NCI-H82 treated with DMSO at 0.1 percent for 48 hours (cell line): ENCODE results near the gene PRPS1.
A peak's percentile ranks its signal among the peaks of the same experiment; 100 is the strongest.
"Not testable (repeated sequence)": the region's sequence is repeated elsewhere in the genome, so short reads cannot be mapped to it uniquely, and the experiment has no call there.

Source experiments
- DNase-seq: peaks from one replicate; lab custom pipeline; 2025; ENCODE audit not compliant: unreplicated experiment; lab: John Stamatoyannopoulos, UW

Gene PRPS1

DNA sequence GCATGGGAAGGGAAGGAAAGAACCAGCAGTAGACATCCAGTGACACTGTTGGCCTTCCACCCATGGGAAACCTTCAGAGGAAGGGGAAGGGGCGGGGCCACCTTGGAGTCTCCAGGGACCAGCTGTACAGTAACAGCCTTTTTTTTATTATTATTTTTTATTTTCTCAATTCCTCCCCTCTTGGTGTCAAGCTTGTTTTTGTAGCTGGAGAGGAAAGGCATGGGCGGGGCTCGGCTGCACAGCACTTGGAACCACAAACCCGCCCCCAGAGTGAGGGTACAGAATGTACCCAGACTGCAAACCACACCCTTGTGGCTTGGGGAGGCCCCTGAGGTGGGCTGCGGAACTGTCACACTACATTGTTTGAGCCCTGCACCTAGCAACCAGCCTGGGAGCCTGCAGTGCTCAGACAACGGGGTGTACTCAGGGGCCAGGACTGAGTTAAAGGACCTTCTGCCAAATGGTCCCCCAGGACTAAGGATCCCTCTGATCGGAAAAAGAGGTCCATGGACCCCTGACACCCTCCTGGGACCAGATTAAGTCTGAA lies 45.7 kb downstream of the PRPS1 start:
- no peak for DNase-seq

DNA sequence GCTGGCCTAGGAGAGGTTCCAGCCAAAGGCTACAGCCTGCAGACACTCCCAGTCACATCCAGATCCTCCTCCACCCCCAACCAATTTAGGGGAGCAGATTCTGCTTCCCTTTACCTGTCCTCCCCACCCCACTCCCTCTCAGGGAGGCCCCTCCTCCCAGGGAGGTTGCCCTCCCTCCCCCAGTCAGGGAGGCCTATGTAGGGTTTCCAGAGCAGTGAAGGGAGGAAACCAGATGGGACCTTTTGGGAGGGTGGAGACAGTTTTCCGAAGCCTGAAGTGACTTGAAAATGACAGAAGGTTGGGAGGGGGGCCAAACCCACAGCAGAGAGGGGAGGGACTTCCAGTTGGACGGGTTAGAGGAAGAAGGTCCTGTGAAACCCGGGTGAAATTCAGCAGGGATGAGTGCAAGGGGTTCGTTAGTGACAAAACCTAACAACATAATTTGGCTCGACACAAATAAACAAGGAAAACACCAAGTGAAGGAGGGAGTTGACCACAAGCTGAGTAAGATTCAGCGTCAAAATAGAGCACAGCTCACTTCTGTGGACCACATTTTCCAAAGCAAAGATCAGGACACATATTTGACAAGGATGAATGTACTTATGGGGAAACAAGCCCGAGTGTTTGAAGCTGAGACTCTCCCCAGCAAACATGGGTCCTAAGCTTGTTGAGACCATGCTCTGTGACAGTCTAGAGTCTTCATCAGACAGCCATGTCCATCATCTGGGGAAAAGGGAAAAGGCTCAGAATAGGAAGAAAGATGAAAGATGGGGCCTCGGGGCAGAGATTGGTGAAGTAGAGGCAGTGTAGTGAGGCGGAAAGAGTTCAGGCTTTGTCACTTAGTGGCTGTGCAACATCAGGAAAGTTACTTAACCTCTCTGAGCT lies 46.4 kb downstream of the PRPS1 start:
- peak; percentile 67 for DNase-seq

DNA sequence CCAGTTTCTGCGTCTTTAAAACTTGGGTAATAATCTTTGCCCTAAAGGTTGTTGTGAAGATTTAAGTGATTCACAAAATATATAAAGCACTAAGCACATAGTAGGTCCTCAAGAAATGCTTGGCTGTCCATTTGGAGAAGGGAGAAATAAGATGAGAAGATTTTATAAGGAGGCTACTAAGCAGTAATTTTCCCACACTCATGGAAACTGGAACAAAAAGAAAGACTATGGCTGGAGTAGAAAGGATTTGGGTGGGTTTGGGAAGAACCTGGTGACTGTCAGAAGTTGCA lies 47.0 kb downstream of the PRPS1 start:
- no peak for DNase-seq

DNA sequence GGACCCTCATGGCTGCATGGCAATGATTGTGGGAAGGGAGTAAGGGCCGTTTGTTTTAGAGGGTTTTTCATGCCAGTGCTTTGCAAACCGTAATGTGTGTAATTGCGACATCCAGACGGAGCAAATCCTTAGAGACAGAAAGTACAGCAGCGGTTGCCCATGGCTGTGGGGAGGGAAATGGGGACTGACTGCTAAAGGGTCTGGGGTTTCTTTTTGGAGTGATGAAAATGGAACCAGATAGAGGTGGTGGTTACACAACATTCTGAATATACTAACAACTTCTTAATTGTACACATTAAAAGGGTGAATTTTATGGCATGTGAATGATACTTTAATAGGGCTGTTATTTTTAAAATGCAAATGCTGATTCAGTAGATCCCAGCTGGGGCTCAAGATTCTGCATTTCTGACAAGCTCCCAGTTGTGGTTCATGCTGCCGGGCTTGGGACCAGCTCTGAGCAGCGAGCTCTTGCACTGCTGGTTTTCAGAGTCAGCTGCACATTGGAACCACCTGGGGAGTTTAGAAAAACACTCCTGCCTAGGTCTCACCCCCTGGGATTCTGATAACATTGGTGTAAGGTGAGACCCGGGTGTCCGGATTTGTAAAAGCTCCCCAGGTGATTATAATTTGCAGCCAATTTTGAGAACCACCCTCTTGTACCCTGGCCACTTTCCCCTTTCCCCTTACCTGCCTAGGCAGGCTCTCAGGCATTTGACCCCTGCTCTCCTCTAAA lies 47.7 kb downstream of the PRPS1 start:
- DNase-seq, result no peak

DNA sequence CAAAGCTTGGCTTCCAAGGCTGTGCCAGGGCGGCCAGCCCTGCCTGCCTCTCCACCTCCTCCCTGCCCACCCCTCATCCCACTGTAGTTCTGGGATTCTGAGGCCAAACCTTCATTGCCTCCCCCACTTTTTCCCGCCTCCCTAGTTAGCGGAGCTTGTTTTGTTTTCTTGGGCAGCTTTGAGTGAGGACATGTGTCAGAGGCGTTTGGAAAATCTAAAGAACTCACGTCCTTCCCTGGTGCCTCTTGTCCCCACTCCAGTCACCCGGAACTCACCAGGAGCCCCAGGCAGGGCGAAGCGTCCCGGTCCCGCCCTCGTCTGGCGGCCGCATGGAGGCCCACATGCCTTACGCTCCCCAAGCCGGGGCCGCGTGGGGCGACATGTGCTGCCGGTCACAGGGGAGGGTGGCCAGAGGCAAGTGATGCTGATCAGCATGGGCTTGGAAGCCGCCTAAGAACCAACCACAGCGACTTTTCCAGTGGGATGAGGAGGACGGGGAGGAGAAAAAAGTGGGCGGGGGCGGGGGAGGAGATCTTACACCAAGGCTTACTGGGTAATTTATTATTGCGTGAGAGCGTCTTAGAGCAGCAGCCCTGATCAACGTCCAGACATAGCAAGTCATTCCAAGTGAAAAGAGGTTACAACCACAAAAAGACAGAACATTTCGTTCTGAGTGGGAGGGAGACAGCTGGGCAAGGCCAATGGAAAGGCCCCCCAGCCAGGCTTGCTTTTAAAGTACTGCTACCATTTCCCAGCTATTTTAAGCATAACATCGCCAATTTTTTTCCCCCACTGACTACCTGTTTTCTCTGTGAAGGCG lies 48.5 kb downstream of the PRPS1 start:
- DNase-seq, result peak; percentile 77

DNA sequence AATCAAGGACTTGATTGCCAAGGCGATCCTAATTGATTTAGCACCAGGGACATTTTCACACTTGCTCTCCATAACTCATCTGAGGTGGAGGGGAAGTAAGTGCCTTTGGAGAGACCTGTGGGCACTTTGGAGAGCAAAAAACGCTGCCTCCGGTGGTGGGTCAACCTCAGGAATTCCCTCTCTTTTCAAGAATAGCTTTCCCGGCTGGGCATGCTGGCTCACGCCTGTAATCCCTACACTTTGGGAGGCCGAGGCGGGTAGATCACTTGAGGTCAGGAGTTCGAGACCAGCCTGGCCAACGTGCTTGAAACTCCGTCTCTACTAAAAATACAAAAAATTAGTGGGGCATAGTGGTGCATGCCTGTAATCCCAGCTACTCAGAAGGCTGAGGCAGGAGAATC lies 49.2 kb downstream of the PRPS1 start:
- DNase-seq, result no peak

DNA sequence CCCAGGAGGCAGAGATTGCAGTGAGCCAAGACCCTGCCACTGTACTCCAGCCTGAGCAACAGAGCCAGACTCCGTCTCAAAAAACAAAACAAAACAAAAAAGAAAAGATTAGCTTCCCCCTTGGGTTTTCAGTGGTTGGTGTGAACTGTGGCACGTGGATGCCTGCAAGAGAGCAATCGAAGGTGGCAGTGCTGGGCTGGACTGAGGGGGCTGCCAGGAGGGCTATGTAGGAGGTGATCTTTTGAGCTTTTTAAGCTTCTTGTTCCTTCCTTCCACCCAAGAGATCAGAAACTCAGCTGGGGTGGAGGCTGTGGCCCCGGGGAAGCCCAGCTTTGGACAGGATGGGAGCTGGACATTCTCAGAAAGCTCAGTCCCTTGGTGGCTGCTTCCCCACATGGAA lies 49.6 kb downstream of the PRPS1 start:
- DNase-seq, result no peak

DNA sequence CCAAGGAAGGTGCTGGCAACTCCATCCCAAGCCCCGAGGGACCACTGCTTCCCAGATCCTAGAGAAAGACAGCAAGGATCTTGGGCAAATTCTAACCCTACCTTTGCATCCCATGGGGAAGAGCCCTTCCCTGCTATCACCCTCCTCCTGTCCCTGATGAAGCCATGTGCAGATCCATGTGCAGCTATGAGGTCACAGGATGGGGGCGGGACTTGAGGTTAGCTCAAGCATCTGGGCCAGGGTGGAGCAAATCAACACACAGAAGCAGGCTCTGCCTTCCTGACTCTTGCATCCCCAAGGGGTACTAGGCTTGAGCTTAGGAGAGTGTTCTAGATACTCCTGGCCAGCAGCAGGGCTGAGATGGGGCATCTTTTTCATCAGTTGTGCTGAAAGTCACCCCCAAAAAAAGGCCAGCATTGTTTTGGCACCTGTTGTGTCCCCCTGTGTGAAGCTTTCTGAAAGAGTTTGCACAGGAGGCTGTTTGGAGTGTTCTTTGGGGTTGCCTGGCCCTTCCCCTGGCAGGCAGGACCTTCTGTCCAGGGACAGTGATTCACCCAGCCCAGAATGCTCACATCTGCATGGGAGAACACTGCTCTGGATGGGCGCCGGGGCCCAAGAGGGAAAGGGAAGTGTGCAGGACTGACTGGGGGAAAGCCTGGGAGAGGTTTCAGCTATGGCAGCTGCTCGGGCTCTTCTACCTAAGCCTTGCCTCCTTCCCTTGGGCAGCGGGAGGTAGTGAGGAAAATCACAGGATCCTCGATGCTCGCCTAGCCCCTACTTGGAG lies 50.8 kb downstream of the PRPS1 start:
- DNase-seq, result no peak

DNA sequence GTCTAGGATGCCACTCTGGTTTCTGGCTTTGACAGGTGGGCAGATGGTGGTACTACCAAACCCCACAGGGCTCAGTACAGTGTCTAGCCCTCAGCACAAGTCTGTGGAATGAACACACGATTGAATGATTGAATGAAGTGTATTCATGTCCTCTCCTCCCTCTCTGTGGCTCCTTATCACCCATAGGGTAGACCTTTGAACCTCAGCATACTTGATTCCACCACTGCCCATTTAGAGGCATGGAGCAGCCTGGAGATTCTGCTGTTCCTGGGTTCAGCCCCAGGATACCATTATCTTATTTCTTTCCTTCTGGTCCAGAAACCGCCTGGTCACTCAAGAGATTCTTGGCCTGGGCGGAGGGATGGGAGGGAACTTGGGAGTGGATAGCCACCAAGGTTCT lies 53.9 kb downstream of the PRPS1 start:
- no peak for DNase-seq

DNA sequence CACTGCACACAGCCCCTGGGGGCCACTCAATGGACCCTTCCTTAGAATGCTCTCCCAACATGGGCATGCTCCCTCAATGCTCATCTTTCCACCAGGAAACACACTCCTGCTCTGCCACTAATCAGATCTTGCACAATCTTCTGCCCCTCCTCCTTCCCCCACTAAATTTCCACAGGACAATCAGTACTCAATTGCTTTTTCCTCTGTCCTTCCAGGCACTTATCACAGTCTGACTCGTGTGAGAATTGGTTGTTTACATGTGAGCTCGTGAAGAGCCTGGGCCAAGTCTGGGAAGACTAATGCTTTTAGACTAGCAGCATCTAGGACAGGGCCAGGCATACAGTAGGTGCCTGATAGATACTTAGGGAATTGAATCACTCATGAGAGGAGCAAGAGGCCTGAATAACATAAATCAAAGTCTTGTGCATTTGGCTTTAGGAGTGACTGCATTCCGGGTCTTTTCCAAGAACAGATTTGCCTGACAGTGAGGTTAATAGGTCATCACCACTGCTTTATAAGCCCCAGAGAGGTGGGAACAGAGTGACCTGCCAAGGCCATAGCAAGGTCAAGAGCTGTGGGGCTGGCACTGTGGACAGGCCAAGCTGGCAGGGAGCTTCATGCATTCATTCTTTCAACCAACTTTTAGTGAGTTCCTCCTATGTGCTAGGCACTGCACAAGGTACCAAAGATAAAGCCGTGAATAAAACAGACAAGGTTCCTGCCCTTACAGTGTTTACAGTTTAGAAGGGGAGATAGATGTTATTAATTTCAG lies 55.0 kb downstream of the PRPS1 start:
- DNase-seq, result no peak

DNA sequence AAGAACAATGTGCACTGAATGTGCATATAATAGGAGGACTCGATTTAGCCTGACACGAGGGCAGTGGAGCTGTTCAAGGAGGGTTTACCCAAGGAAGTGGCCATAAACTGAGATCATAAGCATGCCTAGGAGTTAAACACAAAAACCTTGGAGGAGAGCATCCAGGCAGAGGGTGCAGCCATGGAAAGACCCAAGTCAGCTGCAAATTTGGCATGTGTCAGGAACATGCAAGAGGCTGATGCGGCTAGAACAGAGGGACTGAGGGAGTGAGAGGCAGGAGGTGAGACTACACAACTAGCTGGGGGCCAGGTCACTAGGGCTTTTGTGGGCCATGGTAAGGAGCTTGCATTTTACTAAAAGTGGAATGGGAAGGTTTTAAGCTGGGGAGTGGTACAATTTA lies 55.6 kb downstream of the PRPS1 start:
- DNase-seq, result no peak

DNA sequence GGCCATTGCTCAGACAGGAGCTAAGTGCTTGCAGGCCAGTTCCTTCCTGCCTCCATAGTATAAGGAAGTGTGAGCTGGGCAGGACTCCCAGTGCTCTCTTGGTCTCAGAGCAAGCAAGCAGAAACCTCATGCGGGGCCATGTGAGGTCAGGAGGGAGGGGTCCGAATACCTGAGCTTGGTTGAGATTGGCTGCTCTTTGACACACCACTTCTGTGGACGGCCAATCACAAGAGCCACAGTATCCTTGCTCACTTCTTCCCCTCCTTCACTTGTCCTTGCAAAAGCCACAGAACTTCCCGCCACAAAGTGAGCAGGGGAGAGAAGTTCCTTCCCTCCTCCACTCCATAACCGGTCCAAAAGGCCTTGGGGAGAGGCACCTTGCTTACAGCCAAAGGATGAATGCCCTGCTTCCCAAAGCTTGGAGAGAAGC lies 56.7 kb downstream of the PRPS1 start:
- DNase-seq, result no peak

DNA sequence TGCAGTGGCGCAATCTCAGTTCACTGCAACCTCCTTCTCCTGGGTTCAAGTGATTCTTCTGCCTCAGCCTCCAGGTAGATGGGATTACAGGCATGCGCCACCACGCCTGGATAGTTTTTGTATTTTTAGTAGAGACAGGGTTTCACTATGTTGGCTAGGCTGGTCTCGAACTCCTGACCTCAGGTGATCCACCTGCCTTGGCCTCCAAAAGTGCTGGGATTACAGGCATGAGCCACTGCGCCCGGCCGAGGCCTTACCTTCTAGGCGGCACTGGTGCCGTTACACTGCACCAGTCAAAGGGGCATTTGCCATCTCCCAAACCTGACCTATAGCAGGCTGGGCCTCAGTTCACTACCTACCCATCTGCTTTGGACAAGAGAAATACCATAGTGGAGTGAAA lies 57.3 kb downstream of the PRPS1 start:
- not testable (repeated sequence) for DNase-seq

DNA sequence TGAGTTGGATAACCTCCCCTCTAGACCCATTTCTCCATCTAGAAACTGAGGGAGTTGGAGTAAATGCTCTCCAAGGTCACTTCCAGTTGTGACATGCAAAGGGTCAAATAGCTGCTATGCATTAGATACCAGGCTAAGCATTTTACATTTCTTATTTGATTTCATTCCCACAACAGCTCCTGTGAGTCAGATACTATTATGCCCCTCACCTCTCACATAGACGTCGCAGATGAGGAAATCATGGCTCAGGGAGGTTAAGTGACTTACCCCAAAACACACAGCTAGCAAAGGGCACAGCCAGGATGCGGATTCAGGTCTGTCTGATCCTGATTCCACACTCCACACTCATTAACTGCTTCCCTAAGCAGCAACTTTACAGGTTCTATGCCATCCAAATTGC lies 57.7 kb downstream of the PRPS1 start:
- no peak for DNase-seq

DNA sequence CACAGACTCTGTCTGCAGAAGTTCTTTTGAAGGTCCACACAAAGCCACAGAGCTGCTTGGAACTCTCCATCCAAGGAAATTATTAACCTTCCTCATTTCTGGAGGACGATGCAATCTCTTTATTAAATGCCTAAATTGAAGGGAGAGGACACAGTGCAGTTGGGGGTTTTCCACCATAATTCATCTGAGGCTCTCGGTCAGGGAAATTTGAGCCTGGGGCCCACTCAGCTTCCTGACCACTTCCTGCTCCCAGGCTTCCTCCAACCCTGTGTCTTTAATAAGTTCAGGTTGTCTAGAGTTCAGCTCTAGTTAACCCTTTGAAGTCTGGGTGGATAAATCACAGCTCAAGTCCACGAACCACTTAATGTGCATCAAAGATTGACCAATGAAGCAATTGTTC lies 58.5 kb downstream of the PRPS1 start:
- no peak for DNase-seq

DNA sequence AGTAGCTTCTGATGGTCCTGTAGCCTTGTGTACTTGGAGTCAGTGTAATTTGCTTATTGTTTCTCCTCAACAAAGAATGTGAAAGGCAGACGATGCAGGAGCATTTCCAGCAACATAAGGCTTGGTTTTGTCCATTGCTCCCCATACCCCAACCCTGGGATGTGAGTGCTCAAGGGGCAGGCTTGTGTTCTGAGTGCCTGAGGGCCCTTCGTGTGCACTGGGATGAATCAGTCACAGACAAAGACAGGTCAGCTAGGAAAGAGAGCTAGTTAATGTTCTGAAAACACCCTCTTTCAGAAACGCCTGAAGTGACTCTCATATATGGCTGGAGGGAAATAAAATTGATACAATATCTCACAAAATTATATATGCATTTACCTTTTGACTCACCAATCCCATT lies 59.1 kb downstream of the PRPS1 start:
- DNase-seq, result no peak

DNA sequence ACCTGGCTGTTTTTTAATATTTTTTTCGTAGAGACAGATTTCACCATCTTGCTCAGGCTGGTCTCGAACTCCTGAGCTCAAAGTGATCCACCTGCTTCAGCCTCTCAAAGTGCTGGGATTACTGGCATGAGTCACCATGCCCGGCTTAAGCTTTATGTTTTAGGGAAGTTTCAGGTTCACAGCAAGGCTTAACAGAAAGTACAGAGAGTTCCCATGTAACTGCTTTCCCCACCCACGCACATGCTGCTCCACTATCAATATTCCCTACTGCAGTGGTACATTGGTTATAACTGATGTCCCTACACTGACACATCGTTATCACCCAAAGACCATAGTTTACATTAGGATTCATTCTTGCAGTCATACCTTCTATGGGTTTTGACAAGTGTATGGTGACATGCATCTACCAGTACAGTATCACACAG lies 62.7 kb downstream of the PRPS1 start:
- no peak for DNase-seq

DNA sequence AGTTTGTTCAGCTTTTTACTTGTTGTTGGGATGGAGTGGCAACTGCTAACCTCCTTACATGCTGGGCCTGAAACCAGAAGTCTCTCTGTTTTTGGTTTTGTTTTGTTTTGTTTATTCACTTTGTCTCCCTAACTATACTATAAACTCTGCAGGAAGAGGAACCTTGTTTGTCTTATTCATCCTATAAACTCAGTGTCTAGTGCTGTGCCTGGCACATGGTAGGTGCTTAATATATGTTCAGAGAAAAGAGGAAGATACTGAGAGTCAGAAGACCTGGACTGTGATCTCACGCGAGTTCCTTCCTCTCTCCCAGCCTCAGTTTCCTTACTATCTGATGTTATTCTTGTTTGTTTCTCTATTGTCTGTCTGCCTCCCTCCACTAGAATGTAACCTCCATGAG lies 71.3 kb downstream of the PRPS1 start:
- DNase-seq, result no peak

DNA sequence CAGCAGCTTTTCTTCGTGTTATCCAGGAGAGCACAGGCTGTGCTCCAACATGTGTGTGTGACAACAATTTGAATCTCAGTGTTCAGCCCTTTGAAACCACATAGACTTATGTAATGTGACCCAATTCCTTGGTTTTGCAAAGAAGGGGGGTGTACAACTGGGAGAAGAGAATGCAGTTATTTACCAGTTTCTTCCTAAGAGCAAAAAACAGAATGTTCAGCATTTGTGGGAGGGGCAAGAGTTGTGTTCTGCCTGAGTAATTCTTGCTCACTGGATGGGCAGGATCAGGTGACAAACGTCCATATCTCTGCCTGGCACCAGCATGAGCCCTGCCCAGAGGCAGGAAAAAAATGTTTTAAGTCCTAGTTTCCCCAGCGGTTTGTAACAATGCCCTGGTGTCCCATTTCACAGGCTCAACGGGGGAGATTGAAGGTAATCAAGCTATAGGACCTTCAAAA lies 72.0 kb downstream of the PRPS1 start:
- DNase-seq, result no peak
